H1 (cell line): ENCODE data around the gene LRRFIP1. TPM values are rescaled to one million over a fixed set of nuclear protein-coding genes. Genes with fewer than 3 reads are reported as not detected.

ENCODE experiments used
- CHD7 ChIP-seq: fragments of 300-600 bp; sonication (generic); IDR thresholded peaks from 2 replicates; pipeline ENCODE4 v1.7.1; 2012; ENCODE audit warnings: low read length, moderate library complexity, mild to moderate bottlenecking, inconsistent platforms; ENCODE audit not compliant: insufficient replicate concordance
- polyA plus RNA-seq, 7 experiments: library from polyadenylated mRNA; depleted of rRNA in 3 of 7; stranded (reverse) in 5 of 7; unstranded in 2 of 7; fragments of >200 nt in 5 of 7; fragments of 200-250 nt in 2 of 7; gene quantifications; 1 replicate in 5 of 7; 2 replicates in 1 of 7; 4 replicates in 1 of 7; pipeline versions ENCODE4 v1.2.1 to v1.2.3, GENCODE V29; 2011 to 2013; ENCODE audit warnings: missing spikeins in 2 of 7, mixed read lengths in 2 of 7
- total RNA-seq: library from RNA; stranded (reverse); fragmentation: NEBNext Ultra II Directional; extraction: Animal tissue kit (Norgen Biotek cat#: 25700); gene quantifications from 2 replicates; pipeline ENCODE4 v1.2.1, GENCODE V29; 2021

LRRFIP1 gene
- total and polyA plus RNA-seq, 2 of the 8 experiments (the other 6 are each of a cell fraction or from before 2014, with no cell fraction given), result 12.1 to 75.8 TPM

GRCh38 chr2:237758185-237758584, 130.8 kb downstream of the LRRFIP1 start (continued):
- TF ChIP-seq CHD7, result no peak
